Hematopoietic multipotent progenitor cell (in vitro differentiated cells): Measurements from ENCODE around the gene CSMD2. TPM values are rescaled to one million over a fixed set of nuclear protein-coding genes. Genes with fewer than 3 reads are reported as not detected.

ENCODE experiments used
- DNase-seq, 3 donors: peaks; one replicate each; pipeline ENCODE4 v3.0.0-alpha.2; 2011 to 2015; ENCODE audit warnings: low read depth in 2 of 3, low spot score in 2 of 3
- total RNA-seq: library from RNA; depleted of rRNA; stranded (reverse); fragments of >200 nt; gene quantifications from one replicate; pipeline ENCODE4 v1.2.3, GENCODE V29; 2012

Gene CSMD2
- total RNA-seq, 1 donor: not detected

DNA sequence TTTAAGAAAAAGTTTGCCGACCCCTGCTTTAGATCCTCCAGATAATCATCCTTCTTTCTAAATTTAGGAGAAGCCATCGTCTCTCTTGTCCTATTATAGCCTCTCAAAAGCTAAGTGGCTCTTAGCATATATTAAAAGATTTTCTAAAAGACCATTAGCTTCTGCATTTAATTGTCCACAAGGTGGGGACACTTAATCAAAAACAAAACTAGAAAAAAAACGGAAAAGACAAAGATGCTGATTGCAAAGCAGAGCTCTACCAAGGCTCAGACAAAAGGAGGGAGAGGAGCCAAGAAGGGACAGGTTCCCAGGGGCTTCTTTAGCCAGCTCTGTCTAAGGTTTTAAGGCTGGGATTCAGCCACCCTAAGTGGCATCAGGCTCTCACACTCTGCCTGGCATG, 429.4 kb downstream of the CSMD2 start:
- DNase-seq: peak in 1 of 3 donors; percentile 18

DNA sequence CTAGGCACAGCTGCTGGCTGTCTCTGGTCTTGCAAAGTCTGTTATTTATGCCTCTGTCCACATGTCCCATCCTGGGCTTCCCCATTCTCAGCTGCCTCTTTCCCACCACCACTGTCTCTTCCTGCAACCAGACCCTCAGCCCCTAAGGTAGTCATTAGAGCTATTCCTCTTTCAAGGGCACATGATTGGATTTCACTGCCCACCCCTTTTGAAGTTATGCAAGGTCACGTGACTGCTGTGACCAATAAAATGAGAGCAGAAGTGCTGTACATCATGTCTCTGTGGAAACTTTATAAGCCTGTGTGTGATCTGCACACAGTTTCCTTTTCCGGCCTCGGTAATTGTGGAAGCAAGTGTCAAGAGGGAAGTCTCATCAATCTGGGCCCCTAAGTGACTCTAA, 437.7 kb downstream of the CSMD2 start:
- DNase-seq: peak in 1 of 3 donors; percentile 21

DNA sequence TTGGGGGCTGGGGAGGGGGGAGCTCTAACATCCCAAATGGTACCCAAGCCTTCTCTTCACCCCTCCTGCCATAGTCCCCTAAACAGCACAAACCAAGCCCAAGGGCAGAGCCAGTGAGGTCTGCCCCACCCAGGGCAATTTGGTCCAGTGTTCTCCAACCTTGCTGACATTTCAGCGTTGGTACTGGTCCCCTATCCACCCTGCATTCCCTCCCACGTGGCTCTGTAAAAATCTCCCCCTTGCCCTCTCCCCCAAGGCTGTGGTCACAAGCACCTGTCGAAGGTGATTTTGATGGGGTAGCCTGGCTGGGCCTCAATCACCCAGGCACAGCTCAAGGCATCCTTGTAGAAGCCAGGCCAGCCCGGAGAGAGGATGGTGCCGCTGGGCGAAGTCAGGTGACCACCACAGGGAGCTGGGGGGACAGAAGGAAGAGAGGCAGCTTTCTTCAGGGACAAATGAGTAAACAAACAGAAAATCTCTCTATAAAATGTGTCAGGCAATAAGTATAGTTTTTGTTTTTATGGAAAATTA, 438.7 kb downstream of the CSMD2 start:
- no peak for DNase-seq

DNA sequence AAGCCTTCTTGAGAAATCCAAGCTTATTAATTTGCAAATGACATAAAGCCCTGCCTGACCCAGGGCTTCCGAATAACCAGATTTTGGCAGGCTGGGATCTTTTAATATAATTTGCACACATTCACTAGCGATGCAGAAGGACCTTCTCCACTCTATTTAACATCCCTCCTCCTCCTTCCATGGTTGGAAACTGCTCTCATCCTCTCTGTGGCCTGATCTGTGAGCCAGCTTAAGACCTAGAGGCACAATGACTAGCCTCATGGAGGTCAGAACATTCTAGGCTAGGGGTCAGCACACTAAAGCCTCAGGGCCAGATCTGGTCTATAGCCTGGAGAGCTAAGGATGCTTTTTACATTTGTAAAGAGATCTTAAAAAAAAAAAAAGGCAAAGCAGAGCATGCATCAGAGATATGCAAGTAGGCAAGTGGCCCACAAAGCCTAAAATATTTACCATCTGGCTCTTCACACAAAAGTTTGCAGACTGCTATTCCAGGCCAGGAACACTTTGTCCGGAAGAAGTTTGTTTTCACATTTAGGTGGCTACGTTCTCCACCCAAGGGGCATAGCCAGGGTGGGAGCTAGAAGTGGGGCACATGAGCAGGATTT, 439.4 kb downstream of the CSMD2 start:
- DNase-seq: no peak

DNA sequence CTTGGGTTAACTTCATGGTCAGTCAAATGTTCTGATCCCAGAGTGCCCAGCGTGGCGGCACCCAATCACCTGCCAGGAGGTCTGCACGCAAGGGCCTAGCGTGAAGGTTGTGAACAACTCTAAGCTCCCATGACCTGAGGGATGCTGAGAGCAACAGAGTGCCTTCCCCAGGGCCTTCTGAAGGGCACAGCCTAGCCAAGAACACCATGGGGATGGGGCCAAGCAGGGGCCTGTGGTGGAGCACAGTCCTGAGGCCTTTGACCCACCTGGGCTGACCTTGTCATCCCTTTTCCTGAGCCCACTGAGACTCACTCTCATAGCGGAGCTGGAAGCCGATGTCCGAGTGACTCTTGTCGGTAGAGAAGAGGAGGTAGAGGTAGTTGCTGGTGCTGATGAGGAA, 440.0 kb downstream of the CSMD2 start:
- no peak for DNase-seq

DNA sequence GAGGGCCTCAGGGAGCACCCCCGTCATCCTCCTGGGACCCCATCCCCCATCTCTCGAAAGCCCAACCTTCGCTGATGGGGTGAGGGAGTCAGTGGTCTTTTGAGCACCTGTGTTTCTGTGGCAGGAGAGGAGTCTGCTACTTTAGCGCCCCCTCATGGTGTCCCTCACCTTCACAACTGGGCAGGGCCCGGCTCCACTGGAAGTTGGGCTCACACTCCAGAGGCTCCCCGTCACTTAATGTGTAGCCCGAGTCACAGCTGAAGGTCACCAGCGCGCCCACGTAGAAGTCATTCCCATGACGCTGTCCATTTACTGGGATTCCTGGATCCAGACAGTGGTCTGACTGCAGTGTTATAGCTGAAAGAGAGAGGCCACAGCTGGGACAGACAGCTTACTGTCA, 440.7 kb downstream of the CSMD2 start:
- DNase-seq: no peak

DNA sequence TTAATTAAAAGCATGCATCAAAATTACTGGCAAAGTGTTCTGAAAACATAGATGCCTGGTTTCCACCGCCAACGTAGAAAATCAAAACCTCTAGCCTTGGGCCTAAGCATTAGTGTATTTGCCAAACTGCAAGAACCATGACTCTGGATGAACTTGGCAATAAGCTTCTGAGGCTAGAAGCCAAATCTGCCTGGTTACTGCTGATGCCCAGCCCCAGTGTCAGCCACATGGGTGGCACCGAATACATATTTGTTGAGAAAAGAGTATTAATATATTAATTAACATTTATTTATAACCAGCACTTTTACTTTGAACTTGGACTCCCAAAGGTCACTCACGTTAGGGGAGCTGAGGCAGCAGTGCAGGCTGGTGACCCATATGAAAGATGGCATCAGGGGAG, 441.8 kb downstream of the CSMD2 start:
- no peak for DNase-seq

DNA sequence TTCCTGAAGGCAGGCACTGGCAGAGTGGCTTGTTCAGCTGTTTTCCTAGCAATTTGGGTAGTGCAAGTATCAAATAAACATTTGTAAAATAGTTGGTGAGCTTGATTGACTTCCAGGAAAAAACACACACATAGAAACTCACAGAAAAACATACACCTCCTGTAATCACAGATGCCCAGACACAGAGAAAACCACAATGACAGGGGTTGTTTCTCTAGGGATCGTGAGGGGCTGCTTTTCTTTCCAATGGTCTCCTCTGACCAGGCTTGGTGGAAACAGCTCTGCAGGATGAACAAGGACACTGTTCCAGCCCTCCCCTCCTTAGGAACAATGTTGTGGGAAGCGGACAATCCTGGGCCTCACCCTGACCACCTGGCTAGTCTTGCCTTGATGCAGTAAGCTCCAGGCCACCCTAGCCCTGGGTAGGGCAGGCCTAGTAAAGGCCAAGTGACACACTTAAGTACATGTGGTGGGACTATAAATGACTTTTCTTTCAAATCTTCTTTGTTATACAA, 443.7 kb downstream of the CSMD2 start:
- peak in 2 of 3 donors; percentile 19 to 54 for DNase-seq

GRCh38 chr1:33719771-33720670, 445.0 kb downstream of the CSMD2 start:
- DNase-seq: peak in 2 of 3 donors; percentile 20 to 68

GRCh38 chr1:33719326-33719725, 445.7 kb downstream of the CSMD2 start:
- DNase-seq: no peak

- DNase-seq: no peak
Measured at GRCh38 chr1:33718186-33718585, 446.8 kb downstream of the CSMD2 start.

GRCh38 chr1:33716976-33717688, 447.9 kb downstream of the CSMD2 start:
- DNase-seq: no peak

GRCh38 chr1:33715195-33715811, 449.7 kb downstream of the CSMD2 start:
- no peak for DNase-seq

- no peak for DNase-seq
Measured at GRCh38 chr1:33714421-33714820, 450.6 kb downstream of the CSMD2 start.

GRCh38 chr1:33713058-33713877, 451.8 kb downstream of the CSMD2 start:
- DNase-seq: no peak

GRCh38 chr1:33712186-33712585, 452.8 kb downstream of the CSMD2 start:
- DNase-seq: no peak

- DNase-seq: no peak
Measured at GRCh38 chr1:33711511-33711910, 453.5 kb downstream of the CSMD2 start.

DNA sequence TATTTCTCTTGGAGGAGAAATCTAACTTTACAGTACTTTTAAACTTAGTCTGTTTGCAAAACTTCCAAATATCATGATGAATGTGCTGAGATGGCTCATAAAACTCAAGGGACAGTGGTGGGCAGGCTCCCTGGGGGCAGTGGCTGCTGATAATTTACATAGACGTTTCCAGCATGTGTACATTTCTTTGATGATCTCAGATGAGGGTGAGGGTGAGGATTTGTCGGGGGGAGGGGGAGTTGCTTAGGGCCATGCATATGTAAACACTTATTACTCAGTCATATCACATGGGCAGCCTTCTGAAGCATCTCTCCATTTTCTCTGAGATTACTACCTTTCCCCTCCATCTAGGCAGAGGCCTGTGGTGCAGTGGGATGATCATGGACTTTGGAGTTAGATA, 454.1 kb downstream of the CSMD2 start:
- no peak for DNase-seq

DNA sequence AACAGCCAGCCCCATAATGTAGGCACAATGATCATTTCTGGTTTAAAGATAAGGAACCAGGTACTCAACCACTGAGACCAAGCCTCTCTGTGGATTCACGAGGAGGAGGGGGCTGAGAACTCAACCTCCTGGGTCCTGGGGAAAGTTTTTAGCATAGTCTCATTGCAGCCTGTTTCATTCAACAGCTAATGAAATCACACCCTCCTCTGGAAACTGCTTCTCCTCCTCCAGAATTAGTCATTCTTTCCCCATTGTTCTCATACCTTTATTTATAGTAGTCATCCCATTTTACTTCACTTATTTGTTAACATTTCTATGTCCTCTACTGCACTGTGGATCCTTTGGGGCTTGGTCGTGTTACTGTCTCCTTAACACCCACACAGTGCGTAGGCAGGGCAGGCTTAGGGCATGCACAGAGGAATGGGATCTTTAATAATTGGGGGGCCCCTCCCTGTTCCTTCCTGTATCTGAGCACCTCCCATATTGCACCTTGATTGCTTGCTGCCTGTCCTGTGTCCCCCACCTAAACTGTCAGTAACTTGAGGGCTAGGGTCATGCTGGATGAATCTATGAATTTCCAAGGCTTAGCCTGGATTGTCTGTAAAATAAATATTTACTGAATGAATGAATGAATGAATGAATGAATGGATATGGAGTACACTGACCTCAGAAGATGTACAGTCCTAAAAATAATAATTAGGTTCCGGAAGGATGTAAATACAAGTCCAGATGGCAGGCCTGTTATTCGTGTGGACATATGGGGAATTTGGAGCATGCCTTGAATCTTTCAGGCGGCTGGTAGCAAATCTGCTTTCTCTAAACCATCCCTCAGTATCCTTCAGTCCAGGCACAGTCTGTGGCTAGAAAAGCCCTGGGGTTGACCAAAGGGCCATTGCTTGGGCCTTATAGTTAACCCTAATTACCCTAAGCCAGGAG, 455.0 kb downstream of the CSMD2 start:
- no peak for DNase-seq
